Heart left ventricle (tissue), 16 donors: Measurements from ENCODE around the gene VSTM2L. TPM values are rescaled to one million over a fixed set of nuclear protein-coding genes. Genes with fewer than 3 reads are reported as not detected.
A peak's percentile ranks its signal among the peaks of the same experiment; 100 is the strongest.

Experiments
- ATAC-seq, 4 donors: fragments of 200-7000 bp; cut with Tn5 transposase; one replicate each; pipeline ENCODE4 v1.9.1; 2020 to 2022; ENCODE audit warnings: moderate library complexity in 4 of 4, mild to moderate bottlenecking in 3 of 4, moderate number of reproducible peaks in 1 of 4
- DNase-seq, 5 donors: peaks; one replicate each; pipeline ENCODE4 v3.0.0-alpha.2; 2020
- H3K27ac ChIP-seq, 12 donors: fragments of 200-600 bp; sonication (generic) in 4 of 12; one replicate each; pipeline versions ENCODE4 v1.5.0 to v1.8.0; 2016 to 2022; ENCODE audit warnings: mild to moderate bottlenecking in 2 of 12
- H3K27me3 ChIP-seq, 9 donors: fragments of 200-600 bp; sonication (generic) in 2 of 9; one replicate each; pipeline versions ENCODE4 v1.5.1 to v1.8.0; 2016 to 2022; ENCODE audit warnings: mild to moderate bottlenecking in 3 of 9
- H3K36me3 ChIP-seq, 9 donors: fragments of 200-600 bp; sonication (generic) in 2 of 9; one replicate each; pipeline versions ENCODE4 v1.5.0 to v1.8.0; 2018 to 2022; ENCODE audit warnings: mild to moderate bottlenecking in 2 of 9
- H3K4me1 ChIP-seq, 12 donors: fragments of 200-600 bp; sonication (generic) in 4 of 12; one replicate each; pipeline versions ENCODE4 v1.5.0 to v1.8.0; 2016 to 2022; ENCODE audit warnings: mild to moderate bottlenecking in 3 of 12
- H3K4me3 ChIP-seq, 12 donors: fragments of 200-600 bp; sonication (generic) in 4 of 12; one replicate each; pipeline versions ENCODE4 v1.5.0 to v1.8.0; 2017 to 2022; ENCODE audit warnings: mild to moderate bottlenecking in 9 of 12, moderate library complexity in 4 of 12
- H3K9me3 ChIP-seq, 12 donors: fragments of 200-600 bp; sonication (generic) in 4 of 12; one replicate each; pipeline versions ENCODE4 v1.5.0 to v1.8.0; 2016 to 2022; ENCODE audit warnings: mild to moderate bottlenecking in 1 of 12
- POLR2A ChIP-seq, 2 donors: fragments of 450-650 bp; IDR thresholded peaks; one replicate each; pipeline ENCODE4 v1.6.1; 2017; ENCODE audit warnings: antibody characterized with exemption in 2 of 2, mild to moderate bottlenecking in 2 of 2, moderate library complexity in 2 of 2
- WGBS, 4 donors: extraction: QIAGEN DNeasy Blood & Tissue Kit in 2 of 4; methylation state at CpG; one replicate each; pipeline versions ENCODE4 v1.1.5 to v1.1.7; 2013 to 2018; 5-methylcytosine and 5-hydroxymethylcytosine counted together
- intact Hi-C, 10 donors: fragments of 100-400 bp; cut with DNase I; formaldehyde crosslinking; loops; one replicate each; pipeline versions ENCODE4 v1.11.1 to v1.14.2; 2022
- polyA plus RNA-seq, 2 donors: library from polyadenylated mRNA; stranded (reverse); fragments of 200-250 nt; gene quantifications; one replicate each; pipeline ENCODE4 v1.2.3, GENCODE V29; 2013
- total RNA-seq, 9 donors: library from RNA; depleted of rRNA in 2 of 9; stranded (reverse); fragments of >200 nt in 2 of 9; fragmentation: NEBNext Ultra II Directional in 3 of 9; extraction: Animal tissue kit (Norgen Biotek cat#: 25700) in 3 of 9; gene quantifications; one replicate each; pipeline versions ENCODE4 v1.1.0 to v1.2.4, GENCODE V29; 2016 to 2023
- TF ChIP-seq, protein P1 (sequence below), 12 donors: fragments of 200-600 bp; sonication (generic) in 4 of 12; IDR thresholded peaks; one replicate each; pipeline versions ENCODE4 v1.5.0 to v1.8.0; 2018 to 2022; ENCODE audit warnings: antibody characterized with exemption in 12 of 12, mild to moderate bottlenecking in 5 of 12
- donor health status: ischemic (EF 13 %, LVEDD 7.1; RV severe dilation, severe dysfunction).
- donor health status: healthy with polysubstance abuse.
- donor health status: DM: no; HTN: yes; CAD: no.
- donor health status: DM: no; HTN: no; CAD: no.
- donor health status: ischemic (EF 25% LVEDD 6.9; RV normal size, moderate dysfunction).
- donor health status: ischemic (EF 25% LVEDD 5.7; RV mildly dilated, moderate dysfunction).
- donor health status: healthy.
- donor health status: DM: yes; HTN: yes; CAD: no.
- donor health status: ischemic (EF 35%, LVEDD 5.7; RV mildly dilated, moderate dysfunction).
- donor health status: nonischemic (EF 11% LVEDD 7.7; RV severe dilation, severe dysfunction).
- donor health status: DM: yes; HTN: yes; CAD: no.
- donor health status: PGD.
- donor health status: ischemic (EF 29% LVEDD 5.4; RV normal size, mild dysfunction).
- donor health status: nonischemic (EF 23%, LVEDD 6.1; RV moderate dilation, normal function).

VSTM2L gene
- total and polyA plus RNA-seq, 11 donors, result 3.7 to 49.5 (median 17.4) TPM

DNA sequence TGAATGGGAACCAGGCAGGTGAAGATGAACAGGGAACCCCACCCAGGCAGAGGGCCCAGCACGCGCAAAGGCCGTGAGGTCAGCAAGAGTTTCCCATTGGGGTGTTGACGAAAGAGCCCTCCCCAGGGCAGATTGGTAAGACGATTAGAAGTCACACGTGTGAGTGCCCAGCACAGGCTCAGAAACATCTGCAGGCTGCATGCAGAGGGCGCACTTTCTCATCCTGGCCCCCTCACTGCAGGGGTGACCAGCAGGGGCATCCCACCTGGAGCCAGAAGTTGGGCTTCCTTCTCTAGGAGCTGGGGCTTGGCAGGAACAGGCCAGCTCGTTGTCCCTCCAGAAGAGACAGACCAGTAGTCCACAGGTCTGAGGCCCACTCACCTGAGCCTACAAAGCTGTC lies 38.4 kb downstream of the VSTM2L start:
- DNase-seq (no peak), ATAC-seq (no peak)
- H3K4me1 ChIP-seq, result no peaks in the 10 kb centered on the region

DNA sequence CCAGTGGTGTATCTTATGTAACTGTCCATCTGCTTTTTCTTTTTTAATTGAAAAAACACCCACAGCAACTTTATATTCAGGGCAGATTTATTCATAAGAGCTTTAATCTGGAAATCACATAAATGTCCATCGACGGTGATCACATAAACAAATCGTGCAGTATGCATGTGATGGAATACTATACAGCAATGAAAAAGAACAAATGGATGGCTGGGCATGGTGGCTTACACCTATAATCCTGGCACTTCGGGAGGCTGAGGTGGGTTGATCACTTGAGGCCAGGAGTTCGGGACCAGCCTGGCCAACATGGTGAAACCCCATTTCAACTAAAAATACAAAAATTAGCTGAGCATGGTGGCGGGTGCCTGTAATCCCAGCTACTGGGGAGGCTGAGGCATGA lies 39.1 kb downstream of the VSTM2L start:
- DNase-seq, result no peak
- WGBS, 4 donors, result 90 to 95% (median 92%) methylated on average over 6 of the region's 6 CpGs
- no peak for ATAC-seq

More for the DNA sequence above, 38.4 kb downstream of the VSTM2L start:
- H3K27ac ChIP-seq, result no peak overlapping the region
- no peaks in the 10 kb centered on the region for H3K36me3 ChIP-seq
- no peak overlapping the region for H3K4me3 ChIP-seq
- no peaks in the 10 kb centered on the region for H3K27me3 ChIP-seq
- peaks cover 0 to 3% (median 0%) of the 10 kb centered on the region in 12 donors for H3K9me3 ChIP-seq
- intact Hi-C loops, result no loop called here
- TF ChIP-seq POLR2A (IDR thresholded peaks at IDR 0.05), result no peak
- TF ChIP-seq, protein P1, sequence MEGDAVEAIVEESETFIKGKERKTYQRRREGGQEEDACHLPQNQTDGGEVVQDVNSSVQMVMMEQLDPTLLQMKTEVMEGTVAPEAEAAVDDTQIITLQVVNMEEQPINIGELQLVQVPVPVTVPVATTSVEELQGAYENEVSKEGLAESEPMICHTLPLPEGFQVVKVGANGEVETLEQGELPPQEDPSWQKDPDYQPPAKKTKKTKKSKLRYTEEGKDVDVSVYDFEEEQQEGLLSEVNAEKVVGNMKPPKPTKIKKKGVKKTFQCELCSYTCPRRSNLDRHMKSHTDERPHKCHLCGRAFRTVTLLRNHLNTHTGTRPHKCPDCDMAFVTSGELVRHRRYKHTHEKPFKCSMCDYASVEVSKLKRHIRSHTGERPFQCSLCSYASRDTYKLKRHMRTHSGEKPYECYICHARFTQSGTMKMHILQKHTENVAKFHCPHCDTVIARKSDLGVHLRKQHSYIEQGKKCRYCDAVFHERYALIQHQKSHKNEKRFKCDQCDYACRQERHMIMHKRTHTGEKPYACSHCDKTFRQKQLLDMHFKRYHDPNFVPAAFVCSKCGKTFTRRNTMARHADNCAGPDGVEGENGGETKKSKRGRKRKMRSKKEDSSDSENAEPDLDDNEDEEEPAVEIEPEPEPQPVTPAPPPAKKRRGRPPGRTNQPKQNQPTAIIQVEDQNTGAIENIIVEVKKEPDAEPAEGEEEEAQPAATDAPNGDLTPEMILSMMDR (IDR thresholded peaks at IDR 0.05), result peak in 1 of 12 donors; percentile 12
- WGBS, 4 donors, result 61 to 75% (median 64%) methylated on average over 6 to 8 of the region's 8 CpGs

DNA sequence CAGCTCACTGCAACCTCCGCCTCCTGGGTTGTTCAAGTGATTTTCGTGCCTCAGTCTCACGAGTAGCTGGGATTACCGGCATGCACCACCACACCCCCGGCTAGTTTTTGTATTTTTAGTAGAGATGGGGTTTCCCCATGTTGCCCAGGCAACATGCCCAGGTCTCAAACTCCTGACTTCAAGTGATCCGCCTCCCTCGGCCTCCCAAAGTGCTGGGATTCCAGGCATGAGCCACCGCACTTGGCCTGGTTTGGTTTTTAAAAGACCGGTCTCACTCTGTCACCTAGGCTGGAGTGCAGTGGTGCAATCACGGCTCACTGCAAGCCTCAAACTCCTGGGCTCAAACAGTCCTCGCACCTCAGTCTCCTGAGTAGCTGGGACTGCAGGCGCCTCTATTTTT lies 40.1 kb downstream of the VSTM2L start:
- Histone ChIP-seq H3K36me3 (no peaks in the 10 kb centered on the region), H3K4me1 (no peaks in the 10 kb centered on the region), H3K27ac (no peak overlapping the region), H3K9me3 (peaks cover 0 to 8% (median 0%) of the 10 kb centered on the region in 12 donors), H3K27me3 (no peaks in the 10 kb centered on the region), H3K4me3 (no peak overlapping the region)
- DNase-seq (peak in 1 of 5 donors; percentile 14), ATAC-seq (no peak)
- WGBS, 4 donors, result 68 to 79% (median 73%) methylated on average over 12 of the region's 12 CpGs
- intact Hi-C loops, result no loop called here
- TF ChIP-seq, protein P1 (IDR thresholded peaks at IDR 0.05), result no peak
- no peak for TF ChIP-seq POLR2A (IDR thresholded peaks at IDR 0.05)

More for the DNA sequence above, 39.1 kb downstream of the VSTM2L start:
- TF ChIP-seq, protein P1 (IDR thresholded peaks at IDR 0.05), result no peak
- no peak for TF ChIP-seq POLR2A (IDR thresholded peaks at IDR 0.05)
- Histone ChIP-seq H3K4me3 (no peak overlapping the region), H3K27ac (no peak overlapping the region), H3K9me3 (peaks cover 0 to 3% (median 0%) of the 10 kb centered on the region in 12 donors), H3K36me3 (no peaks in the 10 kb centered on the region), H3K27me3 (no peaks in the 10 kb centered on the region), H3K4me1 (no peaks in the 10 kb centered on the region)
- intact Hi-C loops, result no loop called here

DNA sequence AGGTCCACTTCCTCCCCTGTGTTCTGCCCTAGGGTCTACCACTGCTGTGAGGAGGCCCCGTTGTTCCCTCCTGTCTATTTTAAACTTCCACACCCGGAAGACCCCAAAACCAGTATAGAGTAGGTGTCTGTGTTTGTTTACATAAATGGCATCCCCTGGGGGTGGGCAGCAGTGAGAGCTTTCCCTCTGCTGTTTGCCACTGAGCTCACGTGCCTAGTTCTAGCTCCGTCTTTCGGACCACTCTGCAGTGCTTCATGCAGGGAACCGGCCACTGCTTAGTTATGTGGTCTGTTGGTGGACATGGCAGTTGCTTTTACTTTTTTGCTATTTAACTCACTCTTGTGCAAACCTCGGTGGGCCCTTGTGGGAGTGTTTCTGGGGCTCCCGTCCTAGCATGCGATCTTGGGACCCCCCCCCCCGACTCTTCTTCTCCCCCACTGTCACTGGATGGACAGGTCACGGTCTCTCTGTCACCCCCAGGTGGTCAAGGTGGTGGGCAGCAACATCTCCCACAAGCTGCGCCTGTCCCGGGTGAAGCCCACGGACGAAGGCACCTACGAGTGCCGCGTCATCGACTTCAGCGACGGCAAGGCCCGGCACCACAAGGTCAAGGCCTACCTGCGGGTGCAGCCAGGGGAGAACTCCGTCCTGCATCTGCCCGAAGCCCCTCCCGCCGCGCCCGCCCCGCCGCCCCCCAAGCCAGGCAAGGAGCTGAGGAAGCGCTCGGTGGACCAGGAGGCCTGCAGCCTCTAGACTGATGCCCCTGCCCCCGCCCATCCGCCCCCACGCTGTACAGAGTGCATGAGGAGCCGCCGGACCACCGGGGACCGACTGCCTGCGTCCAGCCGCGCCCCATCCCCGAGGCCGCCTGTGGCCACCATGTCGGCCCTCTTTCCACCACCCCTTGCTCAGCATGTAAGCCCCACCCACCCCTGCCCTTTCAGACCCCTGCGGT lies 40.9 kb downstream of the VSTM2L start:
- DNase-seq (peak in 1 of 5 donors; percentile 48), ATAC-seq (no peak)
- Histone ChIP-seq H3K27ac (no peak overlapping the region), H3K36me3 (no peaks in the 10 kb centered on the region), H3K4me3 (no peak overlapping the region), H3K27me3 (no peaks in the 10 kb centered on the region), H3K9me3 (peaks cover 0 to 12% (median 0%) of the 10 kb centered on the region in 12 donors), H3K4me1 (no peaks in the 10 kb centered on the region)
- no peak for TF ChIP-seq POLR2A (IDR thresholded peaks at IDR 0.05)
- TF ChIP-seq, protein P1 (IDR thresholded peaks at IDR 0.05), result no peak
- intact Hi-C loops, result no loop called here
- 86 to 90% (median 88%) methylated on average over 30 to 47 of the region's 47 CpGs for WGBS, 4 donors
